Pancreas (tissue), 10 donors: Measurements from ENCODE around the gene CLCN4. TPM values are rescaled to one million over a fixed set of nuclear protein-coding genes. Genes with fewer than 3 reads are reported as not detected.

Experiments used
- ATAC-seq, 4 donors: fragments of 200-7000 bp; cut with Tn5 transposase; one replicate each; pipeline versions ENCODE4 v1.8.0 to v1.9.1; 2020; ENCODE audit warnings: mild to moderate bottlenecking in 4 of 4, moderate library complexity in 4 of 4
- DNase-seq, 6 donors: peaks; one replicate each; pipeline ENCODE4 v3.0.0-alpha.2; 2020
- FAIRE-seq: peaks from 2 replicates; lab custom pipeline; 2012; peaks lifted over from hg19 to GRCh38; lab: Jason Lieb, UNC
- H3K27ac ChIP-seq, 4 donors: fragments of 200-600 bp; sonication (generic); 1 replicate in 3 of 4; 2 replicates in 1 of 4; pipeline versions ENCODE4 v1.5.0 to v1.8.0; 2020
- H3K27me3 ChIP-seq, 4 donors: fragments of 200-600 bp; one replicate each; pipeline ENCODE4 v1.8.0; 2021
- H3K36me3 ChIP-seq, 3 donors: fragments of 200-600 bp; sonication (generic) in 1 of 3; one replicate each; pipeline versions ENCODE4 v1.5.0 to v1.8.0; 2020 to 2021
- H3K4me1 ChIP-seq, 3 donors: fragments of 200-600 bp; one replicate each; pipeline ENCODE4 v1.8.0; 2021
- H3K4me3 ChIP-seq, 4 donors: fragments of 200-600 bp; sonication (generic) in 2 of 4; one replicate each; pipeline versions ENCODE4 v1.5.0 to v1.8.0; 2020 to 2021
- H3K9me3 ChIP-seq, 4 donors: fragments of 200-600 bp; one replicate each; pipeline ENCODE4 v1.8.0; 2021
- CTCF ChIP-seq, 4 donors: fragments of 200-600 bp; sonication (generic) in 3 of 4; IDR thresholded peaks; one replicate each; pipeline versions ENCODE4 v1.5.0 to v1.8.0; 2021; ENCODE audit warnings: antibody characterized with exemption in 4 of 4
- WGBS, 2 donors: extraction: QIAGEN DNeasy Blood & Tissue Kit; methylation state at CpG; one replicate each; pipeline ENCODE4 v1.1.7; 2013; 5-methylcytosine and 5-hydroxymethylcytosine counted together
- intact Hi-C, 3 donors: fragments of 100-400 bp; cut with DNase I; formaldehyde crosslinking; loops; one replicate each; pipeline versions ENCODE4 v1.11.1 to v1.14.2; 2022
- polyA plus RNA-seq, 2 donors: library from polyadenylated mRNA; stranded (reverse); fragments of 200-250 nt; gene quantifications; one replicate each; pipeline ENCODE4 v1.2.3, GENCODE V29; 2013
- total RNA-seq, 6 donors: library from RNA; stranded (reverse); fragmentation: NEBNext Ultra II Directional in 4 of 6; extraction: Animal tissue kit (Norgen Biotek cat#: 25700) in 4 of 6; gene quantifications; one replicate each; pipeline versions ENCODE4 v1.2.1 to v1.2.4, GENCODE V29; 2021 to 2023
- donor health status: healthy with polysubstance abuse.
- donor health status: DM: no; HTN: no; CAD: no; lungs with moderate emphysema.
- donor health status: DM: no; HTN: no; CAD: no.
- donor health status: control.
- donor health status: control.
- donor health status: Bipolar disorder and iron deficiency.
- donor health status: DM: yes; HTN: yes; CAD: no.
- donor health status: DM: no; HTN: no; CAD: no.
- donor health status: DM: no; HTN: no; CAD: no.
- donor health status: DM: yes; HTN: yes; CAD: no.

CLCN4 gene
- total and polyA plus RNA-seq, 8 donors = 0.57 to 4.0 (median 2.4) TPM

GRCh38 chrX:10237241-10237640 is 80.5 kb downstream of the CLCN4 start:
- no peak for DNase-seq
- H3K27ac ChIP-seq = no peak overlapping the region
- no peak overlapping the region for H3K4me3 ChIP-seq
- no peak for TF ChIP-seq CTCF (IDR thresholded peaks at IDR 0.05)
- FAIRE-seq = peak; percentile 73
- no peak for ATAC-seq
- no peaks in the 10 kb centered on the region for H3K4me1 ChIP-seq
- no peaks in the 10 kb centered on the region for H3K9me3 ChIP-seq
- peaks cover 0 to 4% (median 0%) of the 10 kb centered on the region in 4 donors for H3K27me3 ChIP-seq
- H3K36me3 ChIP-seq = no peaks in the 10 kb centered on the region
- 59 to 66% methylated on average over 7 of the region's 7 CpGs for WGBS, 2 donors
- intact Hi-C loops = no loop called here

GRCh38 chrX:10239611-10240064 is 82.9 kb downstream of the CLCN4 start:
- no peak overlapping the region for H3K27ac ChIP-seq
- ATAC-seq (no peak), DNase-seq (no peak), FAIRE-seq (no peak)
- intact Hi-C loops = no loop called here
- no peaks in the 10 kb centered on the region for H3K9me3 ChIP-seq
- 84 to 86% methylated on average over 11 of the region's 11 CpGs for WGBS, 2 donors
- no peaks in the 10 kb centered on the region for H3K36me3 ChIP-seq
- no peak for TF ChIP-seq CTCF (IDR thresholded peaks at IDR 0.05)
- no peak overlapping the region for H3K4me3 ChIP-seq
- H3K4me1 ChIP-seq = no peaks in the 10 kb centered on the region
- H3K27me3 ChIP-seq = peaks cover 0 to 4% (median 0%) of the 10 kb centered on the region in 4 donors

GRCh38 chrX:10240918-10241317 is 84.1 kb downstream of the CLCN4 start:
- Histone ChIP-seq H3K27ac (no peak overlapping the region), H3K4me1 (no peaks in the 10 kb centered on the region), H3K4me3 (no peak overlapping the region), H3K36me3 (no peaks in the 10 kb centered on the region), H3K27me3 (peaks cover 0 to 4% (median 0%) of the 10 kb centered on the region in 4 donors), H3K9me3 (no peaks in the 10 kb centered on the region)
- intact Hi-C loops = no loop called here
- no peak for TF ChIP-seq CTCF (IDR thresholded peaks at IDR 0.05)
- ATAC-seq (peak in 1 of 4 donors; percentile 40), FAIRE-seq (peak; percentile 29), DNase-seq (no peak)
- 48 to 61% methylated on average over 4 of the region's 4 CpGs for WGBS, 2 donors

- 59 to 62% methylated on average over 5 of the region's 5 CpGs for WGBS, 2 donors
- peaks cover 0 to 4% (median 0%) of the 10 kb centered on the region in 4 donors for H3K27me3 ChIP-seq
- H3K4me1 ChIP-seq = no peaks in the 10 kb centered on the region
- H3K9me3 ChIP-seq = no peaks in the 10 kb centered on the region
- H3K4me3 ChIP-seq = no peak overlapping the region
- no peak overlapping the region for H3K27ac ChIP-seq
- no peaks in the 10 kb centered on the region for H3K36me3 ChIP-seq
- TF ChIP-seq CTCF (IDR thresholded peaks at IDR 0.05) = no peak
- no peak for DNase-seq
- no peak for ATAC-seq
- no peak for FAIRE-seq
- intact Hi-C loops = no loop called here
Measured at GRCh38 chrX:10242026-10242425, 85.3 kb downstream of the CLCN4 start.

- WGBS, 2 donors = 53 to 67% methylated on average over 4 of the region's 4 CpGs
- intact Hi-C loops = no loop called here
- no peak for TF ChIP-seq CTCF (IDR thresholded peaks at IDR 0.05)
- no peaks in the 10 kb centered on the region for H3K36me3 ChIP-seq
- FAIRE-seq (no peak), ATAC-seq (no peak), DNase-seq (no peak)
- H3K27me3 ChIP-seq = no peaks in the 10 kb centered on the region
- H3K4me3 ChIP-seq = no peak overlapping the region
- no peak overlapping the region for H3K27ac ChIP-seq
- H3K9me3 ChIP-seq = no peaks in the 10 kb centered on the region
- H3K4me1 ChIP-seq = no peaks in the 10 kb centered on the region
Measured at GRCh38 chrX:10243106-10243505, 86.3 kb downstream of the CLCN4 start.
